Right cardiac atrium (tissue), 5 donors: ENCODE measurements around the gene RNF175. TPM values are rescaled to one million over a fixed set of nuclear protein-coding genes. Genes with fewer than 3 reads are reported as not detected.

Source experiments
- ATAC-seq, 2 donors: fragments of 200-7000 bp; cut with Tn5 transposase; one replicate each; pipeline versions ENCODE4 v1.8.0 to v1.9.1; 2020; ENCODE audit warnings: moderate library complexity in 2 of 2, mild to moderate bottlenecking in 1 of 2
- DNase-seq, 3 donors: peaks; one replicate each; pipeline ENCODE4 v3.0.0-alpha.2; 2020
- H3K27ac ChIP-seq: one replicate; pipeline ENCODE4 v1.5.1; 2013; ENCODE audit warnings: mild to moderate bottlenecking, low read length, control low read depth, moderate library complexity
- H3K27me3 ChIP-seq: one replicate; pipeline ENCODE4 v1.6.1; 2013; ENCODE audit not compliant: control insufficient read depth, insufficient read depth
- H3K4me1 ChIP-seq: one replicate; pipeline ENCODE4 v1.6.1; 2013; ENCODE audit warnings: low read length; ENCODE audit not compliant: control insufficient read depth, insufficient read depth
- H3K4me3 ChIP-seq: one replicate; pipeline ENCODE4 v1.5.1; 2013; ENCODE audit warnings: low read length, control low read depth
- H3K9me3 ChIP-seq: one replicate; pipeline ENCODE4 v1.6.1; 2013; ENCODE audit warnings: low read length; ENCODE audit not compliant: control insufficient read depth
- WGBS: extraction: QIAGEN DNeasy Blood & Tissue Kit; methylation state at CpG from one replicate; pipeline ENCODE4 v1.1.7; 2013; 5-methylcytosine and 5-hydroxymethylcytosine counted together
- intact Hi-C, 4 donors: fragments of 100-400 bp; cut with DNase I; formaldehyde crosslinking; loops; one replicate each; pipeline versions ENCODE4 v1.11.0 to v1.14.0; 2022 to 2023
- polyA plus RNA-seq: library from polyadenylated mRNA; stranded (reverse); fragments of 200-250 nt; gene quantifications from one replicate; pipeline ENCODE4 v1.2.3, GENCODE V29; 2013
- total RNA-seq, 4 donors: library from RNA; stranded (reverse); fragmentation: NEBNext Ultra II Directional; extraction: Animal tissue kit (Norgen Biotek cat#: 25700); gene quantifications; one replicate each; pipeline ENCODE4 v1.2.1, GENCODE V29; 2021
- donor health status: healthy with polysubstance abuse.
- donor health status: DM: no; HTN: yes; CAD: no.
- donor health status: DM: no; HTN: no; CAD: no.
- donor health status: DM: no; HTN: yes; CAD: no; lungs with severe emphysema.
- donor health status: DM: yes; HTN: yes; CAD: no.

RNF175 gene
- total and polyA plus RNA-seq, 5 donors: 3.3 to 10.6 (median 9.1) TPM

DNA sequence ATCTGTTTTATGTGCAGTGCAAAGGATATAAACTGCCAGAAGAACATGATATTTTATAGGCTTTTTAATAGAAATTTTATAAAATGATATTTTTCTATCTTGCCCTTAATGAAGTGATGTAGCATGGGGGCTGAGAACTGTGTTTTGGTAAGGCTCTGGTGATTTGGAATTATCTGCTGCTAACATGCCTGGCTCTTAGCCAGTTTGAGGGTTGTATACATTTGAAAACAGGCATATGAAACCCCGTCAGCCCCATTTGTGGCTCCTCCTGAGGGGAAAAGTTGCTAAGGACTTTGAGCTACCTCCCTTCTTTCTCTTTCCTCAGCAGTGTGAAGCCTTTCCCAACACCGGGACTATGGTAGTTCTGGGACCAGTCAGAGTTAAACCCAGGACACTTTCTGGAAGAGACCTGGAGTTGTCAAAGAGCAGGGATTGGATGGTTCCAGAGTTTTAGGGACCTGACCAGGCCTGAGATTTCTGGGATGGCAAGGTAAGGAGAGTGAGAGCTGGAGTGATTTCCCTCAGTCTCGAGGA, 24.4 kb upstream of the RNF175 start:
- no peak for ATAC-seq
- Histone ChIP-seq H3K9me3 (no peaks in the 10 kb centered on the region), H3K4me3 (no peak overlapping the region), H3K27ac (no peak overlapping the region), H3K4me1 (no peaks in the 10 kb centered on the region), H3K27me3 (no peaks in the 10 kb centered on the region)
- intact Hi-C loops: loop anchor here in 2 of 4 donors (10.0 kb wide), 1 partner anchor 531 kb away; no protein-coding TSS in a partner anchor
- no peak for DNase-seq
- WGBS: 67% methylated on average over 3 of the region's 3 CpGs

DNA sequence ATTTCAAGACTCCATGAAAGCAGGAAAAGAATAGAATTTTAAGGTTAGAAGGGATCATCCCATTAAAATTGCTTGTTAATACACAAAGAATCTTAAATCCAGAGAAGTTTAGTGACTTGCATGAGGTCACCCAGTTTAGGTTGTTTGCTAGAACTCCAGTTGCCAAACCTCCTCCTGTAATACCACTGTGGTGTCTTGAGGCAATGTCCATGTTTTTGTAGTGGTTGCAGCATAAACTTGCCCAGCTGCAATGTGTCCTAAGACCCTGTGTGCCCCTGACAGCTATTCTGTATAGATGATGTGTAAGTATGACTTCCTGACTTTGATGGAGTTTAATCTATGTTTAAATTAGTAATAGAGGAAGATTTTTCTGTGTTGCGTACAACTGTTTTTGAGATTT, 22.8 kb upstream of the RNF175 start:
- Histone ChIP-seq H3K4me3 (no peak overlapping the region), H3K27me3 (no peaks in the 10 kb centered on the region), H3K4me1 (no peaks in the 10 kb centered on the region), H3K27ac (no peak overlapping the region), H3K9me3 (no peaks in the 10 kb centered on the region)
- DNase-seq (no peak), ATAC-seq (no peak)
- intact Hi-C loops: loop anchor here in 2 of 4 donors (10.0 kb wide), 1 partner anchor 532 kb away; no protein-coding TSS in a partner anchor
- WGBS: 91% methylated on average over 1 of the region's 1 CpG

DNA sequence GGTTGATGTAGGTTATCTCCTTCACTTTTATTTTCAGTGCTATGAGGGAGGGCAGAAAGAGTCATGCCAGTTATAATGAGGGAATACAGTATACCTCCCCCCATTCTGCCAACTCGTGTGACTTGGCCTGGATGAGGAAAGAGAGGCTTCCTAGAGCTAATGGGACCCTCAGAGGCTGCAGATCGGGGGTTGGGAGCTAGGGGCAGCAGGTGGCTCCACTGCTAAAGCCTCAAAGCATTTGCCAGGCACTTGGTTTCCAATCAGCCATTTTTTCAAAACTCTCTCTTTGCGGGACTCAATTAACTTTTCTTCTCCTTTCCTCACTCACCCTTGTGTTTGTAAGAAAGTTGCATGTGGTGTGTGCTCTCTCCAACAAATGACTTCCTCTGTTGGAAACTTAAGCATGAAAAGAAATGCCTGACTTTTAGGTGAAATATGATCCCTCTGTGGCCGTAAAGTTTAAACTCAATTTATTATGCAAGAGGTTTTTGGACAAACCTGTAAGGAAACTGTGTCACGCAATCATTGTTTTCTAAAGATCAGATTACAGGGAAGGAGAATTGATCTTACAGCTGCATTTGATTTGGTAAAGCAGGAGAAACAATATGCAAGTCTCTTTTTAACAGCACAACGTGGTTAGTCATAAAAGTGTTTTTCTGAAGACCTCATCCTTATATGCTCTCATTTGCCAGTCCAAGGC, 22.0 kb upstream of the RNF175 start:
- Histone ChIP-seq H3K4me3 (no peak overlapping the region), H3K4me1 (no peaks in the 10 kb centered on the region), H3K27ac (no peak overlapping the region), H3K27me3 (no peaks in the 10 kb centered on the region), H3K9me3 (no peaks in the 10 kb centered on the region)
- intact Hi-C loops: loop anchor here in 2 of 4 donors (10.0 kb wide), 1 partner anchor 533 kb away; no protein-coding TSS in a partner anchor
- DNase-seq (no peak), ATAC-seq (no peak)
- 52% methylated on average over 6 of the region's 6 CpGs for WGBS

DNA sequence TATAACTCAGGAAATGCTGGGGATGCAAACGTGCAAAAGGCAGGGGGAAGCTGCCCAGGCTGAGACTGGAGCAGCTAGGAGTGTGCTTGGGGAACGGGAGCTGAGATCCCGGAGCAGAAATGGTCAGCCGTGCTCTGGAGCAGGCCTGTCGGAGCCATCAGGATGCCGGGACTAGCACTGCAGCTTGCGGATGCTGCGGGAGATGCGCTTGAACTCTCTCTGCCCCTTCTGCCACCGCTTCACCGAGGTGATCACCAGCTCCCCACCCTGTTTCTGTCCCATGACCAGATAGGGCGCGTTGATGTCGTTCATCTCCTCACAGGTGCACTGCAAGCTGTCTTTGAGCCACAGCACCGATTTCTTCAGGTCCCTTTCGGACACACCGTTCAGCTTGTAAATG, 21.5 kb upstream of the RNF175 start:
- Histone ChIP-seq H3K9me3 (no peaks in the 10 kb centered on the region), H3K4me3 (no peak overlapping the region), H3K4me1 (no peaks in the 10 kb centered on the region), H3K27ac (no peak overlapping the region), H3K27me3 (no peaks in the 10 kb centered on the region)
- intact Hi-C loops: loop anchor here in 2 of 4 donors (10.0 kb wide), 1 partner anchor 534 kb away; no protein-coding TSS in a partner anchor
- ATAC-seq: no peak
- no peak for DNase-seq
- WGBS: 86% methylated on average over 17 of the region's 17 CpGs

DNA sequence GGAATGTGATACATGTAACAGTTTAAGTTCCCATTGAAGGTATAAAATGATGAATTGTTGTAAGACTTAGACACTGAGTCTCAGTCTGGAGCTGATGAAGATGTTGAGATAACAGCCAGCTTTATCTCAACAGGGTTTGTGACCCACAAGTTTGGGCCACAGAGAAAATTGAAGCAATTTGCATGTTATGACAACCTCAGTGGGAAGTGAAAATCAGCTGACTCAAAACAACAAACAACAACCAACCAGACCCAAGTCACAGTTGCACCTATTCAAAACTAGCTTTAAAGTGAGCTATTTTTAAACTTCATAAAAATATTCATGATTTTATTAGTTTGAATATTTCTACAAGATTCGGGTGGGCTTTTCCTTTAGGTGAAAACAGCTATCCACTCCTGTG, 21.1 kb upstream of the RNF175 start:
- H3K4me1 ChIP-seq: no peaks in the 10 kb centered on the region
- 69% methylated on average over 1 of the region's 1 CpG for WGBS
- H3K9me3 ChIP-seq: no peaks in the 10 kb centered on the region

DNA sequence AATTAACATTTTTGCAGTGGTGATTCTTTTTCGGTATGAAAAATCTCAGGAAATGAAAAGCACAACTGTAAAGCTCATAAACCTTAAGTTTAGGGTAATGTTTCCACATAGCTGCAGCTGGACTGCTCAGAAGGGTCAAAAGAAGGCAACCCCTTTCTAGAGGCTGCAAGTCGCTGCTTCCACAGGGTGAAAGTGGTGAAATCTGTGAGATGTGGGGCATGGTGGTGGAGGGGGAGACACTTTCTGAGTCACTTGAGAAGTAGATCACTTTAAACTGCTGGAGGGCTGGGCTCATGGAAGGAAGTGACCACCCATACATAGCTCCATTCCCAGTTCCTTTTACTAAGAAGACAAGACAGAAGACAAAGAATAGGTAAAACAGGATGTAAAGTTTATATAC, 20.4 kb upstream of the RNF175 start:
- no peak for DNase-seq
- H3K4me3 ChIP-seq: no peak overlapping the region
- H3K4me1 ChIP-seq: no peaks in the 10 kb centered on the region
- H3K27me3 ChIP-seq: no peaks in the 10 kb centered on the region
- 49% methylated on average over 2 of the region's 2 CpGs for WGBS
- intact Hi-C loops: loop anchor here in 2 of 4 donors (10.0 kb wide), 1 partner anchor 535 kb away; no protein-coding TSS in a partner anchor
- H3K27ac ChIP-seq: no peak overlapping the region
- no peaks in the 10 kb centered on the region for H3K9me3 ChIP-seq
- ATAC-seq: no peak

More for the DNA sequence above, 21.1 kb upstream of the RNF175 start:
- Histone ChIP-seq H3K4me3 (no peak overlapping the region), H3K27me3 (no peaks in the 10 kb centered on the region), H3K27ac (no peak overlapping the region)
- DNase-seq (no peak), ATAC-seq (no peak)
- intact Hi-C loops: loop anchor here in 2 of 4 donors (10.0 kb wide), 1 partner anchor 534 kb away; no protein-coding TSS in a partner anchor

DNA sequence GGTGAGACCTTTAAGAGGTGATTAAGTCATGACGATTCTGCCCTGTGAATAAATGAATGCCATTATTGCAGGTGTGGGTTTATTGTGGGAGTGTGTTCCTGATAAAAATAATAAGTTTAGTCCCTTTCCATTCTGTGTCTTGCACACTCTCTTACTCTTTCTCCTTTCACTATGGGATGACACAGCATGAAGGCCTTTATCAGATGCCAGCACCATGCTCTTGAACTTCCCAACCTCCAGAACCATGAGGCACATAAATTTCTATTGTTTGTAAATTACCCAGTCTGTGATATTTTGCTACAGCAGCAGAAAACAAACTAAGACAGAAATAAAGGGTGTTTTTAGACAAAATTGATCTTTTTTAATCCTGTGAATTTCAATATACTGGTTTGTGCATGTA, 18.6 kb upstream of the RNF175 start:
- DNase-seq: no peak
- ATAC-seq: no peak
- Histone ChIP-seq H3K4me1 (no peaks in the 10 kb centered on the region), H3K27ac (no peak overlapping the region), H3K4me3 (no peak overlapping the region), H3K27me3 (no peaks in the 10 kb centered on the region), H3K9me3 (no peaks in the 10 kb centered on the region)
- intact Hi-C loops: no loop called here
- 87% methylated on average over 1 of the region's 1 CpG for WGBS

DNA sequence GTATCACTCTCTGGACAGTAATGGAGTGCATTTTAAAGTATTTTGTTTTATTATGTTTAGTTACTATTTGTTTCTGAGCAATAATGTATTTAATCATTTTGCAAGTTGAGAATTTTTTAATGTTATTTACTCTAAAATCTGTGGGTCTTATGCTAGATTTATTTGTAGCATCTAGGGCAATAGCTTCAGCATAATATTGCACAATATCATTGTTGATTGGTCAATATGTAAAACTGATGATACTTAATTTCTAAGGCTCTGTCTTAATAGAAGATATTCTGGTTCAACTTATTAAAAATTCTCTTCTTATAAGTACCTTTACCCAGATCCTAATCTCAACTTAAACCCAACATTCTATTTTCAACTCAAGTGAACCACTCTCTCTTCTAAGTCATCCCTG, 17.6 kb upstream of the RNF175 start:
- Histone ChIP-seq H3K27ac (no peak overlapping the region), H3K9me3 (no peaks in the 10 kb centered on the region), H3K27me3 (no peaks in the 10 kb centered on the region), H3K4me3 (no peak overlapping the region), H3K4me1 (no peaks in the 10 kb centered on the region)
- DNase-seq (no peak), ATAC-seq (no peak)
- intact Hi-C loops: no loop called here

DNA sequence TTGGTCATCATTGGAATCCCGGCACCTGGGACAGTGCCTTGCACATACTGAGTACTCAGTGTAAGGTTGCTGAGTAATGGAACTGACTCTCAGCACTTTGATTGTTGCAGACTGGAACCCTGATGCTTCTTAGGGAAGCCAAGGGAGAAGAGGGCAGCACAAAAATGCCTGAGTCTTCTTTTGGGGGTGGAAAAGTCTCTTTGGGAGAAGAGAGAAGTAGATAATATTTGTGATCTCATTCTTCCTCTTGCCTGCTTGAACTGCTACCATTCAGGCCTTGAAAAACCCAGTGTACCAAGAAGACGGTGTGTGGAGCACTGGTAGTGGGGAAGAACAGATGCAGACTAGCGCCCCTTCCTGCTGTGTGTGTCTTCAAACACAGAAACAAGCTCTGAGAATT, 16.8 kb upstream of the RNF175 start:
- ATAC-seq: no peak
- Histone ChIP-seq H3K4me3 (no peak overlapping the region), H3K9me3 (no peaks in the 10 kb centered on the region), H3K27ac (no peak overlapping the region), H3K27me3 (no peaks in the 10 kb centered on the region), H3K4me1 (no peaks in the 10 kb centered on the region)
- intact Hi-C loops: no loop called here
- 86% methylated on average over 3 of the region's 3 CpGs for WGBS
- DNase-seq: no peak

DNA sequence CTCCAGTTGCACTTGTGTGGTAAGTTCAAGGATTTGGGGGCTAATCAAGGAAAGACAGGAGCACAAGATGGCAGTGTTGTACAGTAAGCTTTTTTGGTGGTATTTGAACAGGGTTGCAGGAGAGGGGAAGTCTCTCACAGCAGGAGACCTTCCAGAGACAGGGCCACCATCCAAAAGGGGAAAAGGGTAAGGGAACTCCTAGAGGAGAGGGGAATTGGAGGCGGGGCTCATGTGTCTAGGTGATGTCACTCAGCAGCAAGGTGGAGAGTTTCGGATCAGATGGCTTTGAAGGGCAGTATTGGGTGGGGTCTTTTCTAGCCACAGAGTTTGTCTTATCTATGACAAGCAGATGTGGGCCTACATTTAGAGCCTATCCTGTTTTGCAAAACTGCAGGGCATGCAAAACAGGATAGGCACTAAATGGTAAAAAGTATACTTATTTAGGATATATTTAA, 13.4 kb upstream of the RNF175 start:
- Histone ChIP-seq H3K4me1 (no peaks in the 10 kb centered on the region), H3K9me3 (no peaks in the 10 kb centered on the region), H3K27me3 (no peaks in the 10 kb centered on the region), H3K27ac (no peak overlapping the region), H3K4me3 (no peak overlapping the region)
- no peak for DNase-seq
- intact Hi-C loops: no loop called here
- no peak for ATAC-seq
- 74% methylated on average over 2 of the region's 2 CpGs for WGBS

DNA sequence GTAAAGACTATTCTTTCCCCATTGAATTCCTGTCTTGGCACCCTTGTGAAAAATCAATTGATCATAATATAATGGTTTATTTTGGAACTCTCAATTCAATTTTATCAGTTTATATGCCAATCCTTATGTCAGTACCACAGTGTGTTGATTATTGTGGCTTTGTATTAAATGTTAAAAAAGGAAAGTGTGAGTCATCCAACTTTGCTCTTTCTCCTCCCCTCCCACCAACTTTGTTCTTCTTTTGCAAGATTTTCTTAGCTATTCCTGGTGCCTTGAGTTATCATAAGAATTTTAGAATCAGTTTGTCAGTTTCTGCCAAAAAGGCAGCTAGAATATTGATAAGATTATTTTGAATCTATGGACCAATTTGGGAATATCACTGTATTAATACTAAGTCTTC, 11.2 kb upstream of the RNF175 start:
- no peak overlapping the region for H3K4me3 ChIP-seq
- H3K27me3 ChIP-seq: no peaks in the 10 kb centered on the region
- DNase-seq (no peak), ATAC-seq (no peak)
- intact Hi-C loops: no loop called here
- no peaks in the 10 kb centered on the region for H3K4me1 ChIP-seq
- H3K9me3 ChIP-seq: no peaks in the 10 kb centered on the region
- no peak overlapping the region for H3K27ac ChIP-seq
